NCI-H345 (cell line): ENCODE results near the gene PRPH2.

ENCODE experiments used
- DNase-seq: peaks from one replicate; lab custom pipeline; 2025; lab: John Stamatoyannopoulos, UW

Gene PRPH2

GRCh38 chr6:42722497-42722896, at the start of gene PRPH2:
Gene PRPH2, minus strand, starts transcription at chr6:42722597. Its CDS starts 263 bp downstream, at chr6:42722334.
- no peak for DNase-seq

- DNase-seq: no peak
Observed at GRCh38 chr6:42771741-42772100, 49.3 kb upstream of the PRPH2 start.

- DNase-seq: no peak
Observed at GRCh38 chr6:42769836-42770235, 47.4 kb upstream of the PRPH2 start.

- DNase-seq: no peak
Observed at GRCh38 chr6:42769051-42769450, 46.7 kb upstream of the PRPH2 start.

GRCh38 chr6:42766163-42766670, 43.8 kb upstream of the PRPH2 start:
- DNase-seq: no peak

- no peak for DNase-seq
Observed at GRCh38 chr6:42764911-42765648, 42.7 kb upstream of the PRPH2 start.

GRCh38 chr6:42762950-42763349, 40.6 kb upstream of the PRPH2 start:
- no peak for DNase-seq

GRCh38 chr6:42762426-42762859, 40.0 kb upstream of the PRPH2 start:
- DNase-seq: no peak

- DNase-seq: no peak
Observed at GRCh38 chr6:42761287-42762067, 39.1 kb upstream of the PRPH2 start.

- no peak for DNase-seq
Observed at GRCh38 chr6:42758756-42759430, 36.5 kb upstream of the PRPH2 start.

GRCh38 chr6:42756722-42757121, 34.3 kb upstream of the PRPH2 start:
- no peak for DNase-seq

GRCh38 chr6:42754759-42755158, 32.4 kb upstream of the PRPH2 start:
- DNase-seq: no peak

- no peak for DNase-seq
Observed at GRCh38 chr6:42751055-42751454, 28.7 kb upstream of the PRPH2 start.

GRCh38 chr6:42748203-42748898, 26.0 kb upstream of the PRPH2 start:
- no peak for DNase-seq

- DNase-seq: peak; percentile 88
Observed at GRCh38 chr6:42746463-42747391, 24.3 kb upstream of the PRPH2 start.

GRCh38 chr6:42745640-42746462, 23.5 kb upstream of the PRPH2 start, which contains the start of gene TBCC:
Gene TBCC, minus strand, starts transcription at chr6:42746103. Its CDS starts 30 bp downstream, at chr6:42746073.
- DNase-seq: peak; percentile 98

- DNase-seq: peak; percentile 23
Observed at GRCh38 chr6:42745083-42745639, 22.8 kb upstream of the PRPH2 start.

GRCh38 chr6:42744351-42744893, 22.0 kb upstream of the PRPH2 start:
- no peak for DNase-seq
